HS-27A (cell line): Measurements from ENCODE around the gene COX17.

Experiments
- DNase-seq: peaks from one replicate; pipeline ENCODE4 v3.0.0-alpha.2; 2012; ENCODE audit warnings: low read depth, missing footprints

Gene COX17

DNA sequence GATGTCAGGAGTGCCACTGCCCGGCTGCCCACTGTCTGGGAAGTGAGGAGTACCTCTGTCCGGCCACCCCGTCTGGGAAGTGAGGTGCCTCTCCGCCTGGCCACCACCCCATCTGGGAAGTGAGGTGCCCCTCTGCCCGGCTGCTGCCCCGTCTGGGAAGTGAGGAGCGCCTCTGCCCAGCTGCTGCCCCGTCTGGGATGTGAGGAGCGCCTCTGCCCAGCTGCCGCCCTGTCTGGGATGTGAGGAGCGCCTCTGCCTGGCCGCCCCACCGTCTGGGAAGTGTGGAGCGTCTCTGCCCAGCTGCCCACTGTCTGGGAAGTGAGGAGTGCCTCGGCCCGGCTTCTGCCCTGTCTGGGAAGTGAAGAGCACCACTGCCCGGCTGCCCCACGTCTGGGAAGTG is 3.3 kb downstream of the COX17 start:
- DNase-seq = no peak

DNA sequence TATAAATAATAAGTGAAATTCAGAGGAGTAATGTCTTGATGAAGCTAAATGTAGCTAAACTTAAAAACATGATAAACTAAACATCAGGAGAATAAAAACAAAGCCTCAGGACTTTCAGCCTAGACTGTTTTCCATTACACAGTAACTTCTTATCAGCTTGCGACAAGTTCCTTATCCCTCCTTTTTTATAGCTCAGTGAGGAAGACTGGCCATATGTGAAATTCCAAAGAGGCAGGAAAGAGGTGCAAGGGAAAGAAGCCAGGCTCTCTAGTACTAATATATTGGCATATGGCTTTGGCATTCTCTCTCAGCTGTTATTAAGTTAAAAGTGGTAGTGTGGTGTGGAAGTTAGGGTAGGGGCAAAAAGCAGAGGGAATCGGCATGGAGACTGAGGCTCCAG is 4.4 kb downstream of the COX17 start:
- no peak for DNase-seq

GRCh38 chr3:119669906-119670570 is 7.2 kb downstream of the COX17 start:
- no peak for DNase-seq

- DNase-seq = no peak
These were observed 11.1 kb downstream of the COX17 start for GRCh38 chr3:119665954-119666559.

DNA sequence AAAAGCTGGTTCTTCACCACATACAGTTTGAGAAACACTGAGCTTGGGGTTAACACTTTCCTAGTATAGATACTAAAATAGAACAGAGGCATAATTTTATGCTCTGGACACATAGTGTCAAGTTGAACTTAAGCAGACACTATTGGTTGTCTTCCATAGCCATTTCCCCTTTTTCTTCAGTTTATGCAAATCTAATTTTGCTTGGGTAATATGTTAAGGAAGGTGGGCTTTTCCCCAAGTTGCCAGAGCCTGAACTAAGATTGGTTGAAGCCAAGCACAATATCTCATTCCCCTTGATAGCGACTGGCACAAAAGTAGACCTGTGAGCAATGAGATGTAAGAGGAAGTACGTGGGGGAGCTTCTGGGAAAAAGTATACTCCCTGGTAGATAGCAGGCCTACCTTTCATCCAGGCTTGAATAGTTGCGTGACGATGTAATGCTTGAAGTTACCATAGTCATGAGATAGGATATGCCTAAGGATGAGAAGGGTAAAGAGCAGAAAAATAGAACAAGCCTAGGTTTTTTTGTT is 12.3 kb downstream of the COX17 start:
- DNase-seq = no peak

- DNase-seq = no peak
These were observed 12.8 kb downstream of the COX17 start for GRCh38 chr3:119664370-119664769.

- DNase-seq = no peak
These were observed 13.3 kb downstream of the COX17 start for GRCh38 chr3:119663885-119664284.

DNA sequence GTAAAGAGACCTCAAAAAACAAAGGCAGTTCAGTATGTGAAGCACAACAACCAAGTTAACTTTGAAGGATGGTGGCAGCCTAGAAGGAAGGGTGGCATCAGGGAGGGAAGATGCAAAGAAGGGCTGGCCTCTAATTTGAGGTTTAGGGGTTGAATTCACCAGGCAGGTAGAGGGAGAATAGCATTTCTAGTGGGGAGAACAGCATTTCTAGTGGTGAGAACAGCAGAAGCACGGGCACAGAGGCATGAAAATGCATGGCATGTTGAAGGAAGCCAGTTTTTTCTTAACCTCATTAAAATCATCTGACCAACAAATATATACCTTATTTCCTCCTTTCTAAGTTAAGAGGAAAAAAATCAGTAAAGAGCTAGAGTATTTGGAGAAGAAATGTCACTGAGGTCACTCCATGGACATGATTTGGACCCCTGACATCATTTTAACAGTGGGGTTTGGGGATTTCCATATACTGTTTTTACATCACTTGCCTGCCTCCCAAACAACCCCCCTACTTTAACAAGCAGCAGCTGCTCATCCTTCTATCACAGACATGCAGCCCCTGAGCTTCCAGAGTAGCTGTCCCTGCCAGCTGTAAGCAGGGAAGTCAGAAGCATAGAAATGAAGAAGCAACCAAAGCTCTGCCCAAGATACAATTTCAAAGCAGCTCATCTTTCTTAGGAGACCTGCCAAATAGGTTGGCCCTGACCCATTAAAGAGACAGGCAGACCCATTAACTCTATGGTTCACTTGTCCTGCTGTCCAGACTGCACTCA is 14.4 kb downstream of the COX17 start:
- DNase-seq = no peak

DNA sequence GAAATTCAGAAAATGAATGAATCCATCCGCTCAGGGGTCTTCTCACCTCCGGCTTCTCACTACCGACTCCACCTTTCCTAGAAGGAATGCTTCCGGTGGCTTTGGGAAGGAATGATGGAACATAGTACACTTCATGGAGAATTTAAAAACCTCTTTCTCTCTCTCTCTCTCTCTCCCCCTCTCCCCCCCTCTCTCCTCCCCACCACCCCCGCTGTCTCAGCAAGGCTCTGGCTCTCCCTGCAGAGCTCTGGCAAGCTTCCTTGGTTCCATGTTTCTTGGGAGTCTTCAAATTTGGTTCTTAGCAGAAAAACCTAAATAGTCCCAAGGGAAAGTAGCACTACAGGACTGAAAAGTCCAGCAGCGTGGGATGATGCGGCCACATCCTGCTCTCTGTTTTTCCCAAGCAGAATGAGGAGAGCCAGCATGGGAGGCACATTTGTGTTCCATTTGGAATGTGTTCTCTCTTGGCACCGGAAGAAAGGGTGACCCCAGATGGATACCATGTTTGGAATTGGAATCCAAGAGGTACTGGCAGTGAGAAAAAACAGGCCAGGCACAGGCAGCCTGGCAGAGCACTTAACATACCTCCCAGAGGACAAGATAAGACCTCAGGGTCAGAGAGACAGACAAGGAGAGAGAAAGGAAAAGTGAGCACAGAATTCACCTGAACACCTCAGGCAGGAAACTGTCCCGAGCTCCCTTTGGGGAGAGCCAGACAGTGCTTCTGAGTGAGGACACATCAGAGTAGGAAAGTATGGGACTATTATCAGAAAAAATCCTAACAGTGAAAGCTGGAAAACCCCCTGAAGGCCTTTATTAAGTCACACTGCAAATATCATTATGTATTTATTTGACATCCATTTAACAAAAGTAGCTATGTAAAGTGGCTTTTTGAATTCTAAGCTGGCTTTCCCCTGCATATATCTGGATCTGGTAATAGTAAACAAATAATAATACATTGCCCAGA is 16.4 kb downstream of the COX17 start, which contains the start of gene POPDC2:
POPDC2 (minus strand) TSS at position 116 of the 967 bp plus-strand sequence. CDS start 166 bp downstream, outside the sequence.
- no peak for DNase-seq

DNA sequence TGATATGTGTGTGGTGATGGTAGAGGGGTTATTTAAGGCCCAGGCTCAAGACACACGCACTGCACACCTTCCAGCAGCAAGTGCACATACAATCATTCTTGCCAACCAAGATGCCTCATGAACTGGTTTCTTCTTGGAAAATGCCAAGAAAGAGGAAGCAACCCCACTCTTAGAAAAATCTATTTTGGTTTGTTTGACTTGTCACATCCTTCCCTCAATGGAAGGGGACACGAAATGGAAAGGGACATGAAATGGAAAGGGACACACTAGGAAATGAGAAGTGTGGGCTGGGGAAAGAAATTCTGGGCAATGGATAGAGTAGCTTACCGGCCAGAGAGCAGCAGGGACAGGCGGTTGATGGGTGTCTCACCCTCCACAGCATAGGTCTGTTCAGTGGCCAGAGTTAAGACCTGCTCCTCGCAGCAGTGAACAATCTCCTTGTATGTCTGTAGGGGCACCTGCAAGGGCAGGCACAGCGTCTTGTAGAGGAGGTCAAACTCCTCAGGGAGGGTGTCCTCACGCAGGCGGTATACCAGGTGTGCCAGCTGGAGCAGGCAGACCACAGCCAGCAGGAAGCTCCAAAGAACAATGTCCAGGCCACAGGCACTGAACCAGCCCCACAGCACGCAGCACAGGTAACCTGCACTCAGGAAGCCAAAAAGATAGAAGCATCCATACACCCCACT is 17.5 kb downstream of the COX17 start:
- no peak for DNase-seq

GRCh38 chr3:119658994-119659393 is 18.2 kb downstream of the COX17 start:
- no peak for DNase-seq

GRCh38 chr3:119657887-119658702 is 19.1 kb downstream of the COX17 start:
- DNase-seq = no peak

GRCh38 chr3:119653876-119654275 is 23.3 kb downstream of the COX17 start:
- no peak for DNase-seq

DNA sequence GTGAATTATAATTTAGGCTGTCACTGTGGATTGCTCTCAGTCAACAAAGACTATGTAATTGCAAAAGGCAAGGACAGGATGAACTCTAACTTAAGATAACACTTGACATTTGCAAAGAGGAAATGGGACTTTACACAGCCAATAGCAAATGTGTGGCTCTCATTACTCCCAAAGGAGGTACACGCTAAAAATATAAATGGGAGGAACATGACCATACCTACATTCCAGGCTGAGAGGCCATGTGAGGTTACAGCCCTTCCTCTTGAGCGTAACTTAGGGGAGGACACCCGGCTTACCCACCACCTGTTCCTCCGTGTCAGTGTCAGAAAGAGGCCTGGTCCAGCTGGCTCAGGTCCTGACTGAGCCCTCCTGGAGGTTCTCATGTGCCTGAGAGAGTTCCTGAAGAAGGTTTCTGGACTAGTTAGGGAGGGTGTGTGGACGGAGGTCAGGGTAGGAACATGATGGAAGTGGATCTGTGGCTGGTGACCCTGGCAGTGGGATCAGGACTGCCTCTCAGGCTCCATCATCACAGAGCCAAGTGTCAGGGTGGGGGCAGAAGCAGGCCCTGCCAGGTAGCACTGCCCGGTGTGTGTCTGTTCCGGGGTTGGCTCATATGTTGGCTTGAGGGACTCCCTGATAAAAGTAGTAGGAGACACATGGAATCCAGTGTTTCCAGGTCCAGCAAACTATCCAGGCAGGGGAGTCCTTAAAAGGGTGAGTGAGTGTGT is 24.7 kb downstream of the COX17 start:
- DNase-seq = no peak

DNA sequence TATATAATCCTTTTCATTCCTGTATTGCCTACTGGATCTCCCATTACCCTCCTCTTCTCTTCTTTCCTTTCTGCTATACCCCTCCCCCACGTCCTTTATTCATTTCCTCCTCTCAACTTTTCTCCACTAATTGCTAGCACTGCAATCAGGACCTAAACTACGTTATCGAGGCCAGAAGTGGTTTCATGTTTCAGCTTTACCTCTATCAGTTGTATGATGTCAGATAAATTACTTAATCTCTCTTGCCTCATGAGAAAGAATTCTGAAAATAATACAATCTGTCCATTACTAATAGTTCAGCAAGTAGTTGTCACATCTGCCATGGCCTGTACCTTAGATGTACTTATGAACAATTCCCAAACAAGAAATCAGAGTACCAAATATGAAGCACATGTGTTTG is 27.4 kb downstream of the COX17 start:
- no peak for DNase-seq

- DNase-seq = no peak
These were observed 29.2 kb downstream of the COX17 start for GRCh38 chr3:119647843-119648575.

- DNase-seq = no peak
These were observed 30.0 kb downstream of the COX17 start for GRCh38 chr3:119647171-119647570.

DNA sequence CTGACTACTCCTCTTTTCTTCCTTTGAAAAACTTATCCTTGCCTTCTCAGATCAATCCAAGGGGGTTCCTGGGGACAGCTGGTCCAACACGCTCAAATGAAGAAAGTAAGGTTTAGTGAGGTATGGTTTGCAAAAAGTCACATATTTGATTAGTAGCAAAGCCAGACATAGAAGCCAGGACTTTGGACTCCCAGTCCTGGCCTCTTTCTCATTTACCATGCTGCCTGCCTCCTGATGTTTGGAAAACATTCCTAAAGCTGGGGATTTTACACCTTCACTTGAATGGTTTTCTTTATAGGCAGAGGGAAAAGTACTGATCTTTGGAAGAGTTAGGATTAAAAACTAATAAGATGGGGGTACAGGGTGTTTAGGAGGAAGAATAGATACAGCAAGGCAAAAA is 31.4 kb downstream of the COX17 start:
- no peak for DNase-seq

GRCh38 chr3:119644481-119644880 is 32.7 kb downstream of the COX17 start:
- DNase-seq = no peak
